Activated CD8-positive, alpha-beta memory T cell treated with anti-CD3 and anti-CD28 coated beads, Interleukin-2, amount 50 U/mL, for 1 hour (primary cell): ENCODE data around the gene CYP2S1.

Experiments
- DNase-seq: peaks from one replicate; pipeline ENCODE4 v3.0.0-alpha.2; 2020; ENCODE audit errors: extremely low read depth

CYP2S1 gene

DNA sequence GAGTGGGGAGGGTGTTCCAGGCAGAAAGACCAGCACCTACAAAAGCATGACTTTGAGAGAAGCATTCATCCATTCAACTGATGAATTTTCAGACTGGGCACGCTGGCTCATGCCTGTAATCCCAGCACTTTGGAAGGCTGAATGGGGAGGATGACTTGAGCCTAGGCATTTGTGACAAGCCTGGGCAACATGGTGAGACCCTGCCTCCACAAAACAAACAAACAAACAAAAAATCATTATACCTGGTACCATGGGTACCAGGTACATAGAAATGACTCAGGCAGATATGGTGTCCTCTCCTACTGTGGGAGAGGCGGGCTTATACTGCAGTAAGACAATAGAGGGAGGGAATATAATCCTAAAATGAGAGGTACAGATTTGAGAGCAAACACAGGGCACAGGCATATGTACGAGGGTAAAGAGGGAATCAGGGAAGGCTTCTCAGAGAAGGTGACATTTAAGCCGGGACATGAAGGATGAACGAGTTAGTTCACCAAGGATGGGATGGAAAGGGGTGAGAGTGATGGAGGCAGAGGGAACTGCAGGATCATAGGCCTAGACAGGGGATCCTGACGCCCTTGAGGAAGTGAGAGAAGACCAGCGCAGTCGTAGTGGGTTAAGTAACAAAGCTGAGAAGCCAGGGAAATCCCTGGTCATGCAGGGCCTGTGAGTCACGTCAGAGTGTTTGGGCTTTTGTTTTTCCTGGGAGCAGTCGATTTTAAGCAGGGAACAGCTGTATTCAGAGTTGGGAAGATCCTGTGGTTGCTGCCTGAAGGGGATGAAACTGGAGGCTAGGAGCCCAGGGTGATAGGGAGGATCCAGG is 2.9 kb downstream of the CYP2S1 start:
- DNase-seq = no peak

- no peak for DNase-seq
Observed at GRCh38 chr19:41198559-41198958, 5.5 kb downstream of the CYP2S1 start.

GRCh38 chr19:41203371-41203770 is 10.4 kb downstream of the CYP2S1 start:
- no peak for DNase-seq

- peak; percentile 63 for DNase-seq
Observed at GRCh38 chr19:41204338-41204737, 11.3 kb downstream of the CYP2S1 start.

- DNase-seq = no peak
Observed at GRCh38 chr19:41205995-41206394, 13.0 kb downstream of the CYP2S1 start.

- no peak for DNase-seq
Observed at GRCh38 chr19:41206456-41206855, 13.4 kb downstream of the CYP2S1 start.

GRCh38 chr19:41206926-41207750 is 14.1 kb downstream of the CYP2S1 start:
- DNase-seq = no peak

- no peak for DNase-seq
Observed at GRCh38 chr19:41214161-41214560, 21.1 kb downstream of the CYP2S1 start.

GRCh38 chr19:41217741-41218140 is 24.7 kb downstream of the CYP2S1 start:
- DNase-seq = no peak

DNA sequence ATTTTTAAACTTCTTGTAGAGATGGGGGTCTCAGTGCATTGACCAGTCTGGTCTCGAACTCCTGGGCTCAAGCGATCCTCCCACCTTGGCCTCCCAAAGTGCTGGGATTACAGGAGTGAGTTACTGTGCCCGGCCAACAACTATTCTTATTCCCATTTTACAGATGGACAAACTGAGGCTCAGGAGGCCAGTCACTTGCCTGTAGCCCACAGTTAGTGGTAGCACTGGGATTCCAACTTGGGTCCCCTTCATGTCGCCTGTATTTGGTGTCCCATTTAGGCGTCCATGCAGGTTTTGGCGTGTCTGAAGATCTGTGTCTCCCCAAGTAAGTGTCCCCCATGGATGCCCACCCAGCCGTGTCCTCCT is 25.2 kb downstream of the CYP2S1 start:
- DNase-seq = no peak

GRCh38 chr19:41218615-41219507 is 25.8 kb downstream of the CYP2S1 start, which contains the start of gene AXL:
Gene AXL (plus strand): TSS chr19:41219223. CDS start chr19:41219393, 170 bp downstream.
- no peak for DNase-seq

DNA sequence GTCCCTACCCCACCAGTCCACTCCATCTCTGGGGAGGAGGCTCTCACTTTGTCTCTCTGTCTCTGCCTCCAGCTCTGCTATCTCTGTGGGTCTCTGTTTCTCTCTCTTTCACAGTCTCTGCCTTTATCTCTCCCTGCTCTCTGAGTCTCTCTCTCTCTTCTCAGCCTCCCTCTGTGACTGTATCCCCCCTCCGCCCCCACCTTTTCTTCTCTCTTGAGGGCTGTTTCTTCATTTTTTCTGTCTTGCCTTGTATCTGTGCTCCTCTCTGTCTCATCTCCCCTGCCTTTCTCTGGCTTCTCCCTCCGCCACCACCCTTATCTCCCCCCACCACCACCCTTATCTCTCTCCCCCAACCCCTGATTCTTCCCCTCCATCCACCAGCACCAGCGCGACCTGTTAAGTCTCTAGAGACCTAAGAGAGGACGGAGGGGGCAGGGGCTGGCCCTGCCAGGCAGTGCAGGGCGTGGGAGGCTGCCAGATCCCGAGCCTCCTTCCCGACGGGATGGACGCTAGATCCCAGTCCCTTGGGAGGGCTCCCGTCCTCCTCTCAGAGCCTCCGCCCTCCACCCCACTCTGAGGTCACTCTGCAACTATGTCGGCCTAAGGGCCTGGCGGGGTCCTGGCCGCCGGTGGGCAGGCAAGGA is 27.0 kb downstream of the CYP2S1 start:
- DNase-seq = no peak

GRCh38 chr19:41220811-41221210 is 27.8 kb downstream of the CYP2S1 start:
- DNase-seq = no peak

DNA sequence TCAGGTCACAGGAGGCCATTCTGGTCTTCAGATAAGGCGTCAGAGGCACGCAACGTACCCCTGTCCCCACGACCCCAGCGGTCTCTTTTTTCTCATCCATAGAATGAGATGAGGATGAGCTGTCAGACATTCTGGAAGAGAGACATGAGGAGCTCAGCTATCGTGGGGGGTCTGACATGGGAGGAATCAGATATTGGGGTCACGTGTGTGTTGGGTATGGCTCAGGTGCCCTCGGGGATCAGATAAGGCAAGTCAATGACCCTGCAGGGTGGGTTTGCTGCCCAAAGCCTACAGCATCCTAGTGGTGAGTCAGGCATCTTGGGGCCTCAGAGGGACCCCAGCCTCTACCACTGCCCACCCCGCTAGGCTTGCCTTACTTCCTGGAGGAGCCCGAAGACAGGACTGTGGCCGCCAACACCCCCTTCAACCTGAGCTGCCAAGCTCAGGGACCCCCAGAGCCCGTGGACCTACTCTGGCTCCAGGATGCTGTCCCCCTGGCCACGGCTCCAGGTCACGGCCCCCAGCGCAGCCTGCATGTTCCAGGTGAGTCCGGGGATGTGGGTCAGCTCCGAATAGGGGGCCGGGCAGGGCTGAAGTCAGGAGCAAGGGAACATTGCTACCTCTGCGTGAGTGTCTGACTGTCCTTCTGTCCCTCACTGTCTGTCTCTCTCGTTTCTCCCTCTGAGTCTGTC is 28.6 kb downstream of the CYP2S1 start:
- no peak for DNase-seq

DNA sequence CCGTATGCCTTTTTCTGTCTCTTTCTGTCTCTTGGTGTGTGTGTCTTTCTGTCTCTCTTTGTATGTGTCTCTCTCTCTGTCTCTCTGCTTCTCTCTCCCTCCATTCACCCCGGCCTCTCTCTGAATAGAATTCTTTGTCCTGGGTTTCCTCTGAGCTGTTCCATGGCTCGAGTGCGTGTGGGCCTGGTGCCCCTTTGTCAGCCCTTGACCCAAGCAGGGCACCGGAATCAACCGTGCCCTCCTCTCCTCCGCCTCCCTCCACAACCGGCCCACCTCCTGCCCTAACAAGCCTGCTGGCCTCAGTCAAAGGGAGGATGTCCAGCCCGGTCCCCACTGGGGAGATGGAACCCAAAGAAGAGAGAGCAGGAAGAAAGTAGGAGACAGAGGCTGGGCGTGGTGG is 29.2 kb downstream of the CYP2S1 start:
- no peak for DNase-seq

- no peak for DNase-seq
Observed at GRCh38 chr19:41223431-41224234, 30.6 kb downstream of the CYP2S1 start.

GRCh38 chr19:41224632-41225031 is 31.6 kb downstream of the CYP2S1 start:
- no peak for DNase-seq

DNA sequence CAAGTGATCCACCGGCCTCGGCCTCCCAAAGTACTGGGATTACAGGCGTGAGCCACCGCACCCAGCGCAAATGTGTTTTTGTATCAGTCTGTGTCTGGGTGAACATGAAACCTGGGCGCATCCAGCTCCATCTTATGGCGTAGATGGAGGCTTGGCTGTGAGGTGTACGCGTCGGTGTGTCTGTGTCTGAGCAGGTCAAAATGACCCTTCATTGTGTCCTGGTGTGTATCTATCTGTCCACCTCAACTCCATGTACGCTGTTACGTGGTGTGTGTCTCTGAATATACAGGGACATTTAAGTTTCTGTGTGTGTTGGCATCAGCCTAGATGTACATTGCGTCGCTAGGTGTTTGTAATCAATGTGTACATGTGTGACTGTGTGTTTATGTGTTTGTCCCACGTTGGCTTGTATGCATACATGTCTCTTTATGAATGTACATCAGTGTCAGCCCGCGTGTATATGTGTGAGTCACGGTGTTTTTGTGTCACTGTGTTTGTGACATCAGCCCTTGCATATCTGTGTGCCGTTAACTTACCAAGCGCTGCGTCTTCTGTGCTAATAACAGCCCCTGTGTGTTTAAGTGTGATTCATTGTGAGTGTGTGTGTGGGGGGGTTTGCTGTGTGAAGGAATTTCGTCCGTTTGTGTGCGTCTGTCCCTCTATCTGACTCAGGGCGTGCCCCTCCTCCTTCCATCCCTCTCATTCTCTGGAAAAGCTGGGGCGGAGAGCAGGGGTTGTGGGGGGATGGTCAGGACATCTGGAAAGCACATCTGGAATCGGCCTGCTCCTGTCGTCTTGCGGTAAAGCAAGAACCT is 32.4 kb downstream of the CYP2S1 start:
- DNase-seq = no peak
